ENCODE measurements around the gene SDK2.

Gene SDK2, protein sequence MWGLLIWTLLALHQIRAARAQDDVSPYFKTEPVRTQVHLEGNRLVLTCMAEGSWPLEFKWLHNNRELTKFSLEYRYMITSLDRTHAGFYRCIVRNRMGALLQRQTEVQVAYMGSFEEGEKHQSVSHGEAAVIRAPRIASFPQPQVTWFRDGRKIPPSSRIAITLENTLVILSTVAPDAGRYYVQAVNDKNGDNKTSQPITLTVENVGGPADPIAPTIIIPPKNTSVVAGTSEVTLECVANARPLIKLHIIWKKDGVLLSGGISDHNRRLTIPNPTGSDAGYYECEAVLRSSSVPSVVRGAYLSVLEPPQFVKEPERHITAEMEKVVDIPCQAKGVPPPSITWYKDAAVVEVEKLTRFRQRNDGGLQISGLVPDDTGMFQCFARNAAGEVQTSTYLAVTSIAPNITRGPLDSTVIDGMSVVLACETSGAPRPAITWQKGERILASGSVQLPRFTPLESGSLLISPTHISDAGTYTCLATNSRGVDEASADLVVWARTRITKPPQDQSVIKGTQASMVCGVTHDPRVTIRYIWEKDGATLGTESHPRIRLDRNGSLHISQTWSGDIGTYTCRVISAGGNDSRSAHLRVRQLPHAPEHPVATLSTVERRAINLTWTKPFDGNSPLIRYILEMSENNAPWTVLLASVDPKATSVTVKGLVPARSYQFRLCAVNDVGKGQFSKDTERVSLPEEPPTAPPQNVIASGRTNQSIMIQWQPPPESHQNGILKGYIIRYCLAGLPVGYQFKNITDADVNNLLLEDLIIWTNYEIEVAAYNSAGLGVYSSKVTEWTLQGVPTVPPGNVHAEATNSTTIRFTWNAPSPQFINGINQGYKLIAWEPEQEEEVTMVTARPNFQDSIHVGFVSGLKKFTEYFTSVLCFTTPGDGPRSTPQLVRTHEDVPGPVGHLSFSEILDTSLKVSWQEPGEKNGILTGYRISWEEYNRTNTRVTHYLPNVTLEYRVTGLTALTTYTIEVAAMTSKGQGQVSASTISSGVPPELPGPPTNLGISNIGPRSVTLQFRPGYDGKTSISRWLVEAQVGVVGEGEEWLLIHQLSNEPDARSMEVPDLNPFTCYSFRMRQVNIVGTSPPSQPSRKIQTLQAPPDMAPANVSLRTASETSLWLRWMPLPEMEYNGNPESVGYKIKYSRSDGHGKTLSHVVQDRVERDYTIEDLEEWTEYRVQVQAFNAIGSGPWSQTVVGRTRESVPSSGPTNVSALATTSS (N-terminal part only)

DNA sequence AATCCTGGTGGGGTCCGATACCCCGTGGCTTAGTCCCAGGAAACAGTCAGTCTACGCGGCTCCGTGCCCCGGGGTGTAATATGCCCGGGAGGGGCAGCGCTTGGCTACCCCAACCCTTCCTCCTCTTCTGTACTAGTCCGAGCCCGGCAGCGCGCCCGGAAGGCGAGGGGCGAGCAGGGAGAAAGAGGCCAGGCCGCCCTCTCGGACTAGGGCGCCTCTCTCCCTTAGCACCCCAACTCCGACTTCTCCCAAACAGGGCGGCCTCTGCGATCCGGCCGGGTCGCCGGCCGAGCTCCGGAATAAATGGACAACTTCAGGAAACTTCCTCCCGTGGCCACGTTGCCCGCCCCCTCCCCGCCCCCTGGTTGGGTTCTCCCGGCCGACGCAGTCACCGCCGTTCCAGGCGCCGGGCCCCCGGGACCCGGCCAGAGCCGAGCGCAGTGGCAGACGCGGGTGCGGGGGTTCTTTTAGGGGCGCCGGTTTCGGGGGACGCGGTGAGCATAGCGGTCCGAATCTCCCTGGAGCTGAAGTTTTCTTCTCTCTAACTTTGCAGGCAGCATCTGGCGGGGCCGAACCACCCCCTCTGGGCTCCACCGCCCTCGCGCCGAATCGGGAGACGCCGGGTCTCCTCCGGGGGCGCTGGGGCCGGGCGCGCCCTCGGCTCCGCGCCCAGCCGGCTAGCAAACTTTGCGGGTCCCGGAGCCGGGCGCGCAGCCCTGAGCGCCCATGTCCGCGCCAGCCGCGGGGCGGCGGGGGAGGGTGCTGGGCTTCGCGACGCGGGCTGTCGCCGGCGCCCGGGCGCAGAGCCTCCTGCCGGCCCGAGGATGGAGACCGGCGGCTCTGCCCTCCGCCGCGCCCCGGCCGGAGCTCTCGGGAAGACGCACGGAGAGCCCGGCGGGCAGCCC, at the start of gene SDK2:
Gene SDK2 (minus strand): TSS at position 301 of the 905 bp plus-strand sequence. CDS start 357 bp downstream, outside the sequence.
- no peak for DNase-seq (ENCODE audit: extremely low read depth in 1 of 2, low read depth in 1 of 2)

DNA sequence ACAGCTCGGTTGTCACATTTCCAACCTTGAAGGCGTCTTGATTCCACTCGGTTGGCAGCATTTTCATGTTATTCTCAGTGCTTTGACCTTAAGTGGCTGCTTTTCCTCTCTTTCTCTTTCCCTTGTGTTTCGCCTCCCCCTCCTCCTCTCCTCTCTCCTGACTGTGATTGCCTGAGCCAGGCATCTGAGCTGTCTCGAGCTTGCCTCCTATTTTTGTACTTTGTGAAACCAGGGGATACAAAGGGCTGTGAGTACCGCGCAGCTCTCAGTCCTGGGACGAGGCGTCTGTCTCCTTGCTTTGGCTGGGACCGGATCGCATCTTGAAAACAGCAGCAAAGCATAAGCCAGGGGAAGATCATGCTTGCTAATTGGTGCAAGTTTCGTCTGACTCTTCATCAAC, 48.8 kb upstream of the SDK2 start:
- no peak for DNase-seq (ENCODE audit: extremely low read depth in 1 of 2, low read depth in 1 of 2)

DNA sequence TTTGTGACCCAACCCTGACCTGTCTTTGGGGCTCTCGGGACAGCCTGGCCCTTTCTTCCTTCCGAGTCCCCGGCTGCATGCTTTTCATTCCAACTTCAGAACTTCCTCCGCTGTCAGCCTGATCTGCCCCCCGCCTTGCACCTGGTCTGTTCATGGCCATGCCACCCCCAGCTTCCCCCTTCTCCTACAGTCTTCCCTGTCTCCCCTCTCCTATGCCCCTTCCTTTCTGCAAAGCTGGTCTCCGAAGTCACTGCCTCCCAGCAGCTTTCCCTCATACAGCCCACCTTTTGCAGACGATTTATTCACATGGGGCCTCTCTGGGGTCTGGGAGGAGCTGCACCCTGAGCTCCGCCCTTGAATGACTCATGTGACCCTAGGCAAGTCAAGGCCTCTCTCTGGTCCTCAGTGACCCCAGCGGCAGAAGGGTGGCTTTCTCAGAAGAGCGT, 47.1 kb upstream of the SDK2 start:
- no peak for DNase-seq (ENCODE audit: extremely low read depth in 1 of 2, low read depth in 1 of 2)

DNA sequence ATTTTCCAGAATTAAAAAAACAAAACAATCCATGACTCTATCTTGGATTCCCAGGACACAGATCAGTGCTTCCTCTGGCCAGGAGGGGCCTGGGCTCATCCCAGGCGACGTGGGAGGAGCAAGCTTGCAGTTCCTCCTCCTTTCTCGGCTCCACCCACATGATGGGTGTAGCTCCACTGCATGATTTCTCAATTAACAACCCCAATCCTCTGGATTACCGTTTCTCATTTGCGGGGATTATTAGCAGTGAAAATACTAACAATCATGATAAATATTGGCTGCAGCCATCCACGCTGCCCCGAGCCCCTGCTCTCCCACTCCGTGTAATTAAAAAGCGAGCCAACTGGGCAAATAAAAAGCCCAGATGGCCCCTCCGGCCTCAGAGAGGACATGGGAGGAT, 46.4 kb upstream of the SDK2 start:
- DNase-seq (ENCODE audit: extremely low read depth in 1 of 2, low read depth in 1 of 2) = no peak

DNA sequence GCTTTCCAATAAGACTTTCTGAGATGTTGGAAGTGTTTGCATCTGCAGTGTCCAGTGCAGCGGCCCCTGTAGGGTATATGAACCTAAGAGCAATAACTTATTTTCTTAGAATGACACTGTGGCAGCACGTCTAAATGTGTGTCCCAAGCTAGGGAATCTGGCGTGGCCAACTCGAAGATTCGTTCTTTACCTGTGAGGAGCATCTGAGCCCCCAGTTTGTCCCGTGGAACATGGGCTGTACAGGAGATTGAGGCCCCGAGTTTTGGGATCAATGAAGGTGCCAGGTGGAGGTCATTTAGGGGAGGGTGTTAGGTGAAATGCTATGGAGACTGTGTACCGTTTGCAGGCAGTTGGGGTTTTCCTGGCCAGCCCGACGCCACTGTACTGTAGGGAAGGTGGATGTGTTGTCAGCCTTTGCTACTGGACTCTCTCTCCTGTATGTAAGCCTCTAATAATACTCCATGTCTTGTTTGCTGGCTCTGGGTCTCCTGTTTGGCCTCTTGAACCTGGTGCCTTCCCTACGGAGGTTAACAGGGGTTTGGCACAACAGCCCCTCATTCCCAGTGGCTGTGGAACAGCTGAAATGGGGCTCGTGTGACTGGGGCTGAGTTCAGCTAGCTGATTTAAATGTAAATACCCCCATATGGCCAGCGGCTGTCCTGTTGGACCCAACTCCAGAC, 45.5 kb upstream of the SDK2 start:
- no peak for DNase-seq (ENCODE audit: extremely low read depth in 1 of 2, low read depth in 1 of 2)

DNA sequence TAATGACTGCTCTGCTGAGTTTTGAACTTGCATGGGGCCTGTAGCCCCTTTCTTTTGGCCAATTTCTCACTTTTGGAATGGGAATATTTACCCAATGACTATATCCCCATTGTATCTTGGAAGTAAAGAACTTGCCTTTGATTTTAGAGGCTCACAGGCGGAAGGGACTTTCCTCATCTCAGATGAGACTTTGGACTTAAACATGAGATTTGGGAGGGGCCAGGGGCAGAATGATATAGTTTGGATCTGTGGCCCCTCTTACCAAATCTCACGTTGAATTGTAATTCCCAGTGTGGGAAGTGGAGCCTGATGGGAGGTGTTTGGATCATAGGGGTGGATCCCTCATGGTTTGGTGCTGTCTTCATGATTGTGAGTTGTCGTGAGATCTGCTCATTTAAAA, 42.7 kb upstream of the SDK2 start:
- DNase-seq (ENCODE audit: extremely low read depth in 1 of 2, low read depth in 1 of 2) = no peak

DNA sequence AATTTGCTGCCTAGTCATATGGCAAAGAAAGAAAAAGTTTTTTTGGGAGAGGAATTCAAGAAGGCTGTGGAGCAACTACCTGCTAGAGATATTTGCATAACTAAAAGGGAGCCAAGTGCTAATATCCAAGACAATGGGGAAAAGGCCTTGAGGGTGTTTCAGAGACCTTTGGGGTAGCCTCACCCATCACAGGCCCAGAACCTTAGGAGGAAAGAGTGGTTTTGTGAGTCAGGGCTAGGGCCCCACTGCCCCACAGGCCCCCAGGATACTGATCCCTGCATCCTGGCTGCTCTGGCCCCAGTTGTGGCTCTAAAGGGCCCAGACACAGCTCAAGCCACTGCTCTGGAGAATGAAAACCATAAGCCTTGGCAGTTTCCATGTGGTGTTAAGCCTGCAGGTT, 41.9 kb upstream of the SDK2 start:
- DNase-seq (ENCODE audit: extremely low read depth in 1 of 2, low read depth in 1 of 2) = no peak

DNA sequence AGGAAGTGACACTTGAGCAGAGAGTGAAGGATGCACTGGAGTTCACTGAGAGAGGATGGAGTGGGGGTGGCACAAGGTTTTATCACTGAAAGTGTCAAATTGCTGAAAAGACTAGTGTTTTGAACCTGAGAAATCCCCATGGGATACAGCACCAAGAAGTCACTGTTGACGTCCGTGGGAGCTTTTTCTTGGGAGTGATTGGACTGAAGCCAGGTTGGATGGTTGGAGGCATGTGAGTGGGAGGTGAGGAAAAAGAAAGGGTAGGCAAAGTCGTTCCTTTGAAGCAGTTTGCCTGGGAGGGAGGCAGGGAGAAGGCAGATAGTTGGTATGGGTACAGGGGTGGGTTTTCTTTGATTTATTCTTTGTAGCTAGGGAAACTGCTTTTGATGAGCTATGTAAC, 39.9 kb upstream of the SDK2 start:
- no peak for DNase-seq (ENCODE audit: extremely low read depth in 1 of 2, low read depth in 1 of 2)

DNA sequence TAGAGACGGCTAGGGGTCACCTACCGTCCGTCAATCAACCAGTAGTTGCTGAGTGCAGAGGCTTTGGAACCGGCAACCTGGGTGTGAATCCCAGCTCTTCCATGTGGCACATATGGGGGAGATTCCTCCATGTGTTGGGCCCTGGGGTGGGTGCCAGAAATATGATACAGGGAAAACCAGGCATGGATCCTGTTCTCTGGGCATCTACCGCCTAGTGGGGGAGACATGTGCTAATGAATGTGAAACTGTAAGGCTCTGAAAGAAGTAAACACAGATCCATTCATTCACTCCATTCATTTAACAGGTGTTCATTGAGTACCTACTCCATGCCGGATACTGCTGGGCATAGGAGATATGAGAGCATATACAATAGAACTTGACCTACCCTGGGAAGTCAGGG, 39.5 kb upstream of the SDK2 start:
- DNase-seq (ENCODE audit: extremely low read depth in 1 of 2, low read depth in 1 of 2) = no peak

DNA sequence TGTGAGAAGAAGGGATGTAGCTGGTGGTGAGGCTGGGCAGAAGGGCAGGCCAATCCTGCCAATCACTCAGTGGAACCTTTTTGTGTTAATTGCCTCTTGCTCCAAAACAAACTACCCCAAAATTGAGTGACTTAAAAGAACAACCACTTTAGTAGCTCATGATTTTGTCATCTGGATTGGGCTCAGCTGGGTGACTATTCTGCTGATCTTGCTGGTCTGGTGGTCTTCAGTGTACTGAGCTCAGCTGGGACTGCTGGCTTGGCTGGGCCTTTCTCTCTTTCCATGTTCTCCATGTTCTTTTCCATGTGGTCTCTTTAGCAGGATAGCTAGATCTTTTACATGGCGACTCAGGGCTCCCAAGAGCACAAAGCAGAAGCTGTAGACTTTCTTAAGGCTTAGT, 37.7 kb upstream of the SDK2 start:
- DNase-seq (ENCODE audit: extremely low read depth in 1 of 2, low read depth in 1 of 2) = no peak

DNA sequence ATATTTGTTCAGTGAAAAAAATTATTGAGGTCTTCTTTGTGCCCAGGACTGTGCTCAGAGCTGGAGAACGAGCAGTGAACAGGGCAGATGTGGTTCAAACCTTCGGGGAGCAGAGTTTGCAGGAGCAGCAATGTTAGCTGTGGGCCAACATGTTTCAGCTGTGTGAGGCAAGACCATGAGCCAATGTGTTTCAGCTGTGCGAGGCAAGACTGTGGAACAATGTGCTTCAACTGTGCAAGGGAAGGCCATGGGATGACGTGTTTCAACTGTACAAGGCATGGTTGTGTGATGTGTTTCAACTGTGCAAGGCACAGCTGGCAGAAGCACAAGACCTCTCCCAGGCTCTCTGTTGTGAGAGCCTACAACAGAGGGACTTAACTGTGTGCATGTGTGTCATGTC, 35.2 kb upstream of the SDK2 start:
- no peak for DNase-seq (ENCODE audit: extremely low read depth in 1 of 2, low read depth in 1 of 2)

DNA sequence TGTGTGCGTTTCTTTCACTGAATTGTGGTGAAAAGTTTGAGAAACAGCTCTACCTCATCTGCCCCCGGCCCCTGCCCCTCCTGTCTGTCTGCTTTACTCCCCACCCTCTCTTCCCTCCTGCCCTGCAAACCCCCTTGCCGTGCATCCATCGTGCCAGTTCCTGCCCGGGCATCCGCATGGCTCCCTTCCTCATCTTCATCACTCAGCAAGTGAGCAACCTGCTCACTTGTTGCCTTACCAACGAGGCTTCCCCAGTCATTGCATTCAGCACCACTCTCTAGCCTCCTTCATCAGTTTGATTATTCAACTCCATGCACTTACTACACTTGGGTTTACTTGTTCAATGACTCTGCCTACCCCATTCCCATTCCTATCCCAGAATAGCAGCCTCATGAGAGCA, 34.8 kb upstream of the SDK2 start:
- DNase-seq (ENCODE audit: extremely low read depth in 1 of 2, low read depth in 1 of 2) = no peak

DNA sequence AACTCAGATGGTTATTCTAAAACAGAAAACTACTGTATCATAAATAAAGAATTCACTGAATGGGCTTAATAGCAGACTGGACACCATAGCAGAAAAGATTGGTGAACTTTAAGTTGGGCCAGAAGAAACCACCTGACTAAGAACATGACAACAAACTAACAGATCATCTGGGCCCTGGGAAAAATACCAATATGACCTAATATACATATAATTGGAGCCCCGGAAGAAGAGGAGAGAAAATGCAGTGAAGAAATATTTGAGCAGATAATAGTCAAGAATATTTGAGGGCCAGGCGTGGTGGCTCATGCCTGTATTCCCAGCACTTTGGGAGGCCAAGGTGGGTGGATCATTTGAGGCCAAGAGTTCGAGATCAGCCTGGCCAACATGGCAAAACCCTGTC, 25.5 kb upstream of the SDK2 start:
- no peak for DNase-seq (ENCODE audit: extremely low read depth in 1 of 2, low read depth in 1 of 2)

DNA sequence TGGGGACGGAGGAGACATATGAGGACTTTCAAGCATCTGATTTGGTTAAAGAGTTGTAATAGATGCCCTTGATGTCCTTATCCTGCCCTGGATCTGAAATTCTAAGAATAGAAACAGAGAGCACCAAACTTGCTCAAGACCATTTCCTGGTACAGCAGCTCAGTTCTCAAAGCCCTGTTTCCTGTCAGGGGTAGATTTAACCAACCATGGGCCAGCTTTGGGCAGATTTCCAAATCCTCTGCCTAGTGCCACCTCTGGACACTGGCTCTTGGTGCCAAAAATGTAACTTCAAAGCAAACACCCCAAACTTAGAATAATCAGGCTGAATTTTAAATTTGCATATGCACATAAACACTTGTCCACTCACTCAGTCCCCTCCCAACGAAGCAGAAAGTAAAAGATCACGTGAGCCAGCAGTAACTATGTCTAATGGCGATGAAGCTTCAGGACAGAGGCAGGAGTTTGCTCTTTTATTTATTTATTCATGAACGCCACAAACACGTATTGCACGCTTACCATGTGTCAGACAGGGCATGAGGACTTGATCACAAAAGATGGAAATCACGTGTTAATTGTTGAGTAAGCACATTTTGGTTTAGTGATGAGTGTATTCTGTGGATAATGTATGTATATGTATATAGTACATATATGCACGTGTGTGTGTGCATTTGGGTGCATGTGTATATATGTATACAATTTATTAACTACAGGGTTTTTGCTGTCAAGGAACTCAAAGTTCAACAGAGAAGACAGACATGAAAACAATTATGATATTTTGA, 23.1 kb upstream of the SDK2 start:
- no peak for DNase-seq (ENCODE audit: extremely low read depth in 1 of 2, low read depth in 1 of 2)

DNA sequence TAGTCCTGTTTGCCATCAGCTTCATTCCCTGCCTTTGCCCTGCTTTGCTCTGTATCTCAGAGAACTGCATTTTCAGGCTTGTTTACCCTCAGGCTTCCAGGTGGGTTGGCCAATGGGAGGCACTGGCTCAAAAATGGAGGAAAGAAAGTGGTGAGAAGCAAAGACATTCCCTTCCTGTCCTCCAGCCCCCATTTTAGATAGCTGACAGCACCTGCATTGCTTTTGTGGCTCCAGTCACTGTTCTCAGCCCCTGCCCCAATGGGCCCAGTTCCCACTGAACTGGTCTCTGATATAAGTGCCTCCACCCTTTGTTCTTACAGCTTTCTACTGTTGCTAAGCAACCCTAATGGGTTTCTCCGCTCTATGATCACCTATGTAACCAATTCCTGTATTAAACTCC, 19.4 kb upstream of the SDK2 start:
- DNase-seq (ENCODE audit: extremely low read depth in 1 of 2, low read depth in 1 of 2) = no peak

DNA sequence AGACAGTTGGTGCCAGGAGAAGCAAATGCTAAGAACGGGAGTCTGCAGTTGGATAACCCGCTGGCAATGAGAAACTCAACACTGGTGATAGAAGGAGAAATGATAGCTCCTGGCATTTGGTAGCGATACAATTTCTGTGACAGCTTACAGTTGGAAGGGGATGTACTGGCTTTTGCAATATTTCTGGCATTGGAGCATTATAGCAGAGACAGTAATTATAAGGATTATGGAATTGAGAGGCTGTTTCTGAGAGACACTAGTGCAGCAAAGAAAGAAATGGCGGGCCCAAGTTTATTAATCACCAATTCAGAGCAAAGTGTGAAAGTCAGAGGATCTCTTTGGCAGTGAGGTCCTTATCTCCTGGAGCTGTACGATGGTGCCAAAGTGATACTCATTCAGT, 16.1 kb upstream of the SDK2 start:
- no peak for DNase-seq (ENCODE audit: extremely low read depth in 1 of 2, low read depth in 1 of 2)

DNA sequence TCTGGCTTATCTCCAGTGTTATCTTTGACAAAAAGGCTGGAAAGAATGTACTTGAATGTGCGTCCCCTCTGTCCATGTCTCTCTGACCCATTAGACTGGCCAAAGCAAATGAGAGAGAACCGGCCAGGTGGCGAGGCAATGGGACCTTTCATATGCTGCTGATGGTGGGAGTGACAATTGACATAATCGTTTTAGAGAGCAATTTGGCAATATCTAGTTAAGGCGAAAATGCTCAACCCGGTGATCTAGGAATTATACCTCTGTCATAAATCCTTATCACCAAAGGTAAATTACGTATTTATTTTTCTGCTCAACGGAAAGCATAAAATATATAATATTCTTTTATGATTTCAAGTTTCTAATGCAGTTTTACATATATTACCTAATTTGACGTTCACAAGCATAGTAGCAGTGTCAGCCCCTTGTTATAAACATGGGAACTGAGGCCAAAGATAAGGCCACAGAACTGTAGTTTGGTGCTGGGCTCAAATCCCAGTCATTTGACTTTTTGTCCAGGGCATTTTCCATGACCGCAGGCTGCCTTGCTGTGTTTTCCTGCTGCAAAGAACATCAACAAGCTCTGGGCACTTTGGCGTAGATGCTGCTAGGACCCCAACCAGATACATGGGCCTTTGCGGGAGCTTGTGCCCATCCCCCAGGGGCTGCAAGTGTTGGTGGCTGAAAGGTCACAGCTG, 14.7 kb upstream of the SDK2 start:
- no peak for DNase-seq (ENCODE audit: extremely low read depth in 1 of 2, low read depth in 1 of 2)

DNA sequence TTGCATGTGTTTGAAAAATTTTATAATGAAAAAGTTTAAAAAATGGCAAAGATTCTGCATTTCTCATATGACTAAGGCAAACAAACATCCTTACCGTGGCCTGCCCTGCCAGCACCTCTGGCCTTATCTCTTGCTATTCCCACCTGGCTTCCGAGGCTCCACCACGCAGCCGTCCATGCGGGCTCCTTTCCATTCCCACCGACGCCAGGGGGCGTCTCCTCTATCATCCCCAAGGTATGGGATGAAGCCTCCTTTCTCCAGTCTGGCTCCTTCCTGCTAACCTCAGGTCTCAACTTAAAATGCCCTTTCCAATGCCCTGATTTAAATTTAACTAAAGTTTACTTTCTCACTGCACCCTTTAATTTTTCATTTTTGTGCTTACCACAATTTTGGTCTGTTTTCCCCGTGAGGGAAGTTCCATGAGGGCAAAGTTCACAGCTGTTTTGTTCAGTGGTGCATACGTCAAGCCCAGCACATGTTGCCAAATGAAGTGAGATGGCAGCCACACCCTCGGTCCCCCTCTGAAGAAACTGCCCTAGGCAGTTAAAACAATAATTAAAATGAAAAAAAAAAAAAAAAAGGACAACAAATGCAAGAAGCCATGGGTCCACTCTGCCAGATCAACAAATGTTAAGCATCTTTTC, 13.3 kb upstream of the SDK2 start:
- DNase-seq (ENCODE audit: extremely low read depth in 1 of 2, low read depth in 1 of 2) = no peak

Measured in stimulated activated CD8-positive, alpha-beta memory T cell treated with anti-CD3 and anti-CD28 coated beads, Interleukin-7, amount 100 ng/mL, for 48 hours (primary cell).